ENCODE measurements around the gene MIEN1.

MIEN1 gene

GRCh38 chr17:39737760-39738567 lies 7.6 kb upstream of the MIEN1 start, which contains the start of gene GRB7:
Gene GRB7 (plus strand): TSS chr17:39737938. CDS start chr17:39742302, 4,364 bp downstream.
- CTCF ChIA-PET, result interaction anchor here (1.7 to 1.9 kb wide), 2 partner anchors 115 to 116 kb away, joined by 4 read pairs; no protein-coding TSS in a partner anchor
- POLR2A ChIA-PET, result no interaction called here
- TF ChIP-seq, protein P1, sequence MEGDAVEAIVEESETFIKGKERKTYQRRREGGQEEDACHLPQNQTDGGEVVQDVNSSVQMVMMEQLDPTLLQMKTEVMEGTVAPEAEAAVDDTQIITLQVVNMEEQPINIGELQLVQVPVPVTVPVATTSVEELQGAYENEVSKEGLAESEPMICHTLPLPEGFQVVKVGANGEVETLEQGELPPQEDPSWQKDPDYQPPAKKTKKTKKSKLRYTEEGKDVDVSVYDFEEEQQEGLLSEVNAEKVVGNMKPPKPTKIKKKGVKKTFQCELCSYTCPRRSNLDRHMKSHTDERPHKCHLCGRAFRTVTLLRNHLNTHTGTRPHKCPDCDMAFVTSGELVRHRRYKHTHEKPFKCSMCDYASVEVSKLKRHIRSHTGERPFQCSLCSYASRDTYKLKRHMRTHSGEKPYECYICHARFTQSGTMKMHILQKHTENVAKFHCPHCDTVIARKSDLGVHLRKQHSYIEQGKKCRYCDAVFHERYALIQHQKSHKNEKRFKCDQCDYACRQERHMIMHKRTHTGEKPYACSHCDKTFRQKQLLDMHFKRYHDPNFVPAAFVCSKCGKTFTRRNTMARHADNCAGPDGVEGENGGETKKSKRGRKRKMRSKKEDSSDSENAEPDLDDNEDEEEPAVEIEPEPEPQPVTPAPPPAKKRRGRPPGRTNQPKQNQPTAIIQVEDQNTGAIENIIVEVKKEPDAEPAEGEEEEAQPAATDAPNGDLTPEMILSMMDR (IDR thresholded peaks at IDR 0.05; ENCODE audit: control extremely low read depth, extremely low read depth, low read depth, missing control alignments), result no peak
- DNase-seq (ENCODE audit: extremely low spot score), result no peak

- DNase-seq (ENCODE audit: extremely low spot score), result no peak
- TF ChIP-seq, protein P1 (IDR thresholded peaks at IDR 0.05; ENCODE audit: control extremely low read depth, extremely low read depth, low read depth, missing control alignments), result no peak
- ChIA-PET POLR2A (no interaction called here), CTCF (interaction anchor here (1.7 to 1.9 kb wide), 2 partner anchors 114 to 116 kb away, joined by 4 read pairs; no protein-coding TSS in a partner anchor)
Measured at GRCh38 chr17:39737206-39737759, 7.0 kb upstream of the MIEN1 start.

GRCh38 chr17:39736319-39737165 lies 6.2 kb upstream of the MIEN1 start:
- CTCF ChIA-PET, result interaction anchor here (1.7 to 1.9 kb wide), 2 partner anchors 113 to 115 kb away, joined by 4 read pairs; no protein-coding TSS in a partner anchor
- POLR2A ChIA-PET, result no interaction called here
- TF ChIP-seq, protein P1 (IDR thresholded peaks at IDR 0.05; ENCODE audit: control extremely low read depth, extremely low read depth, low read depth, missing control alignments), result no peak
- no peak for DNase-seq (ENCODE audit: extremely low spot score)

DNA sequence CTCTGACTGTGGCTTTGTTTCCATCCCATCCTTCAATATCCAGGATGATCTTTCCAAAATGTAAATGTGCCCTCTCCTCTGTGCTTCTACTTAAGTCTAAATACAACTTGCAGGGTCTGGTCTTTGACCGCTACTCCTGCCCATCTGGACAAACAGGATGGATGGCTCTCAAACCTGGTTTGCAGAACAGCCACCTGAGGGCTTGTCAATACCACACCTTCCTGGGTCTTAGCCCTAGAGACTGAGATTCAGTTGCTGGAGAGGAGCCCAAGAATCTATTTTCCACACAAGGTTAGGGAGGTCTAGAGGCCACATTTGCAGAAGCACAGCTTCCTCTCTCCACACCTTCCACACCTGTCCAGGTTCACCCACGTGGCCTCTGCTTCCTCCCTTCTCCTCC lies 5.5 kb upstream of the MIEN1 start:
- TF ChIP-seq, protein P1 (IDR thresholded peaks at IDR 0.05; ENCODE audit: control extremely low read depth, extremely low read depth, low read depth, missing control alignments), result no peak
- no peak for DNase-seq (ENCODE audit: extremely low spot score)
- ChIA-PET POLR2A (no interaction called here), CTCF (interaction anchor here (1.7 to 1.9 kb wide), 2 partner anchors 113 to 114 kb away, joined by 4 read pairs; no protein-coding TSS in a partner anchor)

GRCh38 chr17:39732586-39732985 lies 2.3 kb upstream of the MIEN1 start:
- CTCF ChIA-PET, result interaction anchor here (1.2 to 5.9 kb wide), 3 partner anchors 16 to 111 kb away, joined by 4 to 57 read pairs (median 5); no protein-coding TSS in a partner anchor
- POLR2A ChIA-PET, result no interaction called here
- TF ChIP-seq, protein P1 (IDR thresholded peaks at IDR 0.05; ENCODE audit: control extremely low read depth, extremely low read depth, low read depth, missing control alignments), result no peak
- DNase-seq (ENCODE audit: extremely low spot score), result no peak

Measured in GM10248 (cell line).